ENCODE results near the gene ZNF33B.

Gene ZNF33B

DNA sequence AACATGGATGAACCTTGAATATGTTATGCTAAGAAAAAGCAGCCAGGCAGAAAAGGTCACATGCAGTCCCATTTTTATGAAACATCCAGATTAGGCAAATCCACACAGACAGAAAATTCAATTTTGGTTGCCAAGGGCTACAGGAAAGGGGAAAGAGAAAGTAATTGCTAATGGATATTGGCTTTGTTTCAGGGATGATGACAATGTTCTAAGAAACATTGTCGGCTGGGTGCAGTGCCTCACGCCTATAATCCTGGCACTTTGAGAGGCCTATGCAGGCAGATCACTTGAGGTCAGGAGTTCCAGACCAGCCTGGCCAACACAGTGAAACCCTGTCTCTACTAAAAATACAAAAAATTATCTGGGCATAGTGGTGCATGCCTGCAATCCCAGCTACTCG, 23.0 kb downstream of the ZNF33B start:
- Histone ChIP-seq H3K9me3 (ENCODE audit: control insufficient read depth, insufficient read depth, low read length) (no peaks in the 10 kb centered on the region), H3K4me1 (ENCODE audit: control insufficient read depth, insufficient read depth, low read length) (no peaks in the 10 kb centered on the region; the same call in 1 of the 2 replicates), H3K27me3 (ENCODE audit: control insufficient read depth, insufficient read depth, low read length) (no peaks in the 10 kb centered on the region), H3K36me3 (ENCODE audit: control insufficient read depth, insufficient read depth, low read length) (no peaks in the 10 kb centered on the region), H3K27ac (ENCODE audit: low read length) (no peak overlapping the region), H3K4me3 (ENCODE audit: low read length) (no peak overlapping the region)
- DNase-seq (ENCODE audit: low read depth, low spot score), result no peak
- WGBS (ENCODE audit: insufficient coverage, insufficient read length), result no CpG with 5 or more reads among the region's 3 CpGs

GRCh38 chr10:42609872-42610271, 28.5 kb downstream of the ZNF33B start:
- Histone ChIP-seq H3K4me1 (ENCODE audit: control insufficient read depth, insufficient read depth, low read length) (no peaks in the 10 kb centered on the region; the same call in 1 of the 2 replicates), H3K4me3 (ENCODE audit: low read length) (no peak overlapping the region), H3K36me3 (ENCODE audit: control insufficient read depth, insufficient read depth, low read length) (no peaks in the 10 kb centered on the region), H3K9me3 (ENCODE audit: control insufficient read depth, insufficient read depth, low read length) (no peaks in the 10 kb centered on the region), H3K27ac (ENCODE audit: low read length) (no peak overlapping the region), H3K27me3 (ENCODE audit: control insufficient read depth, insufficient read depth, low read length) (no peaks in the 10 kb centered on the region)
- no peak for DNase-seq (ENCODE audit: low read depth, low spot score)
- no CpG with 5 or more reads among the region's 1 CpG for WGBS (ENCODE audit: insufficient coverage, insufficient read length)

DNA sequence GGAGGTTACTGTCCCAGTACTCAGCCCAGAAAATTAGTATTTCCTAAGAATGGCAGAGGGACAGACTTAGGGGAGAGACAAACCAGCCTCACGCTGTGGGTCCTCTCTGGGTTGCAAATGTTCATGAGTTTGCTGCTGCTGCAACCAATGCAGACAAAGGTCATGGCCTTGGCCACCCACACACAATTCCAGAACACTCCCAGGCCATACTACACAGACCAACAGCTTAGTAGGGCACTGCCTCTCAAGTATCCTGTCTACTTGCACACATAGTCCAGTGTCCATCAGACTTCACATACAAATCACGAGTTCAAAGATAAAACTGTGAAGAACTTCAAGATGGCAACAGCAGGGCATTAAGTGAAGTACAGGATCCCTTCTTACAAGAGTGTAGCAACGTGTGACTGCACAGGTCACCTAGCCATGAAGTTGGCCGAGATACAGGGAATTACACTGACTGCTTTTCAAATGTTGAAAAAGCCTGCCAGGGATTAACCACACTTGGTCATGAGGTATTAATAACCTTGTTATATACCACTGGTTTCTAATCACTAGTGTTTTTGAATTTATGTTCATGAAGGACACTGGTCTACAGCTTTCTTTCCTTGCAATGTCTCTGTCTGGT, 40.0 kb downstream of the ZNF33B start:
- no peaks in the 10 kb centered on the region for H3K9me3 ChIP-seq (ENCODE audit: control insufficient read depth, insufficient read depth, low read length)
- no peaks in the 10 kb centered on the region for H3K4me1 ChIP-seq (ENCODE audit: control insufficient read depth, insufficient read depth, low read length)
- H3K36me3 ChIP-seq (ENCODE audit: control insufficient read depth, insufficient read depth, low read length), result peaks cover 4% of the 10 kb centered on the region; the same call in 1 of the 2 replicates
- no peaks in the 10 kb centered on the region for H3K27me3 ChIP-seq (ENCODE audit: control insufficient read depth, insufficient read depth, low read length)
- DNase-seq (ENCODE audit: low read depth, low spot score), result no peak
- no CpG with 5 or more reads among the region's 4 CpGs for WGBS (ENCODE audit: insufficient coverage, insufficient read length)
- H3K27ac ChIP-seq (ENCODE audit: low read length), result no peak overlapping the region
- H3K4me3 ChIP-seq (ENCODE audit: low read length), result no peak overlapping the region

DNA sequence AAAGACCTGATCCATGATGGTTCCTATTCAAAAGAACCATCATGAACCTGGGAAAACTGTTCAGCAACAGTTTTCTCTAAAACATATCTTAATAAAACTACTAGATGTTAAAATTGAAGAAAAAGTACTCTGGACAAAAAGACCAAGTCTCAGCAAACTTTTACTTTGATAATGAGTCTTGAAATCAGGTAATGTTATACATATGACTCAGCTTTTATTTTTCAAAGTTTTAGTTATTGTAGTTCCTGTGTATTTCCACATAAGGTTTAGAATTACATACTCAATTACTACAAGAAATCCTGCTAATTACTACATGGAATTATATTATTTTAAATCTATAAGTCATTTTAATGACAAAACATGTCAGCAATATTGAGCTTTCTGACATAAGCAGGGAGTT, 42.2 kb downstream of the ZNF33B start:
- Histone ChIP-seq H3K4me3 (ENCODE audit: low read length) (no peak overlapping the region), H3K4me1 (ENCODE audit: control insufficient read depth, insufficient read depth, low read length) (no peaks in the 10 kb centered on the region), H3K27ac (ENCODE audit: low read length) (no peak overlapping the region), H3K27me3 (ENCODE audit: control insufficient read depth, insufficient read depth, low read length) (no peaks in the 10 kb centered on the region), H3K9me3 (ENCODE audit: control insufficient read depth, insufficient read depth, low read length) (0 out of 2 replicates have a peak, but pooled peaks cover 1% of the 10 kb centered on the region), H3K36me3 (ENCODE audit: control insufficient read depth, insufficient read depth, low read length) (peaks cover 7% of the 10 kb centered on the region; the same call in 1 of the 2 replicates)
- no peak for DNase-seq (ENCODE audit: low read depth, low spot score)

DNA sequence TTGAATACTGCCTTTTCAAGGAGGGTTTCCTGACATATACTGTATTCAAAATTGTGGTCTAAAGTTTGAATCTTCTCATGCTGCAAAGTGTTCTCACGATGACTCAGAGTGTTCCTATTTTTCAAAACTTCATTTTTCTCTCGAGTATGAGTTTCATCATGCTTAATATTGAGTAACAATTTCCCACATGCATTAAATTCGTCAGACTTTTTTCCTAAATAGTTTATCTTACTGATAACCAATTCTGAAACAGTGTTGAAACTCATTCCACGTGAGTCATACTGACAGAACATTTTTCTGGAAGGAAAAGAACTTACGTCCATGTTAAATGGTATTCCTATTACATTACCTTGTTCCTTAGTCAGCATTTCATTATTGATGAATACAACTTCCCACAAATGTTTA, 44.1 kb downstream of the ZNF33B start:
- H3K9me3 ChIP-seq (ENCODE audit: control insufficient read depth, insufficient read depth, low read length), result peaks cover 1% of the 10 kb centered on the region; the same call in 1 of the 2 replicates
- H3K4me3 ChIP-seq (ENCODE audit: low read length), result no peak overlapping the region
- H3K4me1 ChIP-seq (ENCODE audit: control insufficient read depth, insufficient read depth, low read length), result no peaks in the 10 kb centered on the region
- no peaks in the 10 kb centered on the region for H3K27me3 ChIP-seq (ENCODE audit: control insufficient read depth, insufficient read depth, low read length)
- H3K27ac ChIP-seq (ENCODE audit: low read length), result no peak overlapping the region
- H3K36me3 ChIP-seq (ENCODE audit: control insufficient read depth, insufficient read depth, low read length), result peaks cover 7% of the 10 kb centered on the region; the same call in 1 of the 2 replicates
- WGBS (ENCODE audit: insufficient coverage, insufficient read length), result no CpG with 5 or more reads among the region's 5 CpGs
- DNase-seq (ENCODE audit: low read depth, low spot score), result no peak

- WGBS (ENCODE audit: insufficient coverage, insufficient read length), result no CpG with 5 or more reads among the region's 1 CpG
- Histone ChIP-seq H3K27me3 (ENCODE audit: control insufficient read depth, insufficient read depth, low read length) (no peaks in the 10 kb centered on the region), H3K9me3 (ENCODE audit: control insufficient read depth, insufficient read depth, low read length) (peaks cover 1% of the 10 kb centered on the region; the same call in 1 of the 2 replicates), H3K27ac (ENCODE audit: low read length) (no peak overlapping the region), H3K4me1 (ENCODE audit: control insufficient read depth, insufficient read depth, low read length) (no peaks in the 10 kb centered on the region), H3K36me3 (ENCODE audit: control insufficient read depth, insufficient read depth, low read length) (peaks cover 7% of the 10 kb centered on the region; the same call in 1 of the 2 replicates), H3K4me3 (ENCODE audit: low read length) (no peak overlapping the region)
- DNase-seq (ENCODE audit: low read depth, low spot score), result no peak
Measured at GRCh38 chr10:42593284-42593683, 45.1 kb downstream of the ZNF33B start.

DNA sequence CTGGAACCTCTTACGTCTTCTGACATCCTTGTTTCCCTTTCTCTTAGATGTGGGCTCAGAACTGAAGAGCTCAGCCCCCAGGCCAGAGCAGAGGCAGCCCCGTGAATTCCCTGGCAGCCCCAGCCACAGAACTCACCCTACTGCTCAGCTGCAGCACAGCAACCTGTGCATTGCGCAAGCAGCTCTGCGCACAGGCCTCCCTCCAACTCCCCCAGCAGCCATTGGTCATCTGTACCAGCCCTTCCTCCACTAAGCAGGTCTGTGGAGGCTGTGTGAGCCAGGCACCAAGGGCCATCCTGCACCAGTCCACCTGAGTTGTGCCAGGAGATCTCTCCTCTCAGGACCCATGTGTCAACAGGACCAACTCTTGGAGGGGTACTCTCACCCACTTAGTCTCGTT, 54.5 kb downstream of the ZNF33B start:
- no CpG with 5 or more reads among the region's 5 CpGs for WGBS (ENCODE audit: insufficient coverage, insufficient read length)
- no peak for DNase-seq (ENCODE audit: low read depth, low spot score)
- no peaks in the 10 kb centered on the region for H3K36me3 ChIP-seq (ENCODE audit: control insufficient read depth, insufficient read depth, low read length)
- H3K27ac ChIP-seq (ENCODE audit: low read length), result no peak overlapping the region
- no peak overlapping the region for H3K4me3 ChIP-seq (ENCODE audit: low read length)
- H3K9me3 ChIP-seq (ENCODE audit: control insufficient read depth, insufficient read depth, low read length), result no peaks in the 10 kb centered on the region
- no peaks in the 10 kb centered on the region for H3K4me1 ChIP-seq (ENCODE audit: control insufficient read depth, insufficient read depth, low read length)
- no peaks in the 10 kb centered on the region for H3K27me3 ChIP-seq (ENCODE audit: control insufficient read depth, insufficient read depth, low read length)

GRCh38 chr10:42578019-42578418, 60.4 kb downstream of the ZNF33B start:
- Histone ChIP-seq H3K9me3 (ENCODE audit: control insufficient read depth, insufficient read depth, low read length) (peaks cover 1% of the 10 kb centered on the region; the same call in 1 of the 2 replicates), H3K27ac (ENCODE audit: low read length) (no peak overlapping the region), H3K4me3 (ENCODE audit: low read length) (no peak overlapping the region), H3K36me3 (ENCODE audit: control insufficient read depth, insufficient read depth, low read length) (no peaks in the 10 kb centered on the region), H3K4me1 (ENCODE audit: control insufficient read depth, insufficient read depth, low read length) (no peaks in the 10 kb centered on the region), H3K27me3 (ENCODE audit: control insufficient read depth, insufficient read depth, low read length) (no peaks in the 10 kb centered on the region)
- no peak for DNase-seq (ENCODE audit: low read depth, low spot score)
- WGBS (ENCODE audit: insufficient coverage, insufficient read length), result no CpG with 5 or more reads among the region's 7 CpGs

DNA sequence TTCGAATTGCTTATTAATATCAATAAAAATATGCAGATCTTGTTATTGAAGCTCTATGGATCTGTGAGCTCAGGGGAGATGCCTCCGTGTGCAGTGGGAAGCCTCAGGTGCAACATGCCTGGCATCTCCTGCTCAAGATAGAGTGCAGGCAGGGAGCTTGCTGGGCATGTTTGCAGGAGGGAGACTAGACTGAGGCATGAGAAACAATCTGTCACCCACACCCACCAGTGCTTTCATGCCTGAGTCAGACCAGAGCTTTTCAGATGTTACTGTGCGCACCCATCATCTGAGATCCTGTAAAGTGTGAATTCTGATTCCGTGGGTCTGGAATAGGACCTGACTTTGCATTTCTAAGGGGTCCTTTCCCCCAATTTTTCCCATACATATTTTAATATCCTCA, 62.0 kb downstream of the ZNF33B start:
- H3K4me3 ChIP-seq (ENCODE audit: low read length), result no peak overlapping the region
- WGBS (ENCODE audit: insufficient coverage, insufficient read length), result no CpG with 5 or more reads among the region's 4 CpGs
- H3K27me3 ChIP-seq (ENCODE audit: control insufficient read depth, insufficient read depth, low read length), result no peaks in the 10 kb centered on the region
- H3K4me1 ChIP-seq (ENCODE audit: control insufficient read depth, insufficient read depth, low read length), result no peaks in the 10 kb centered on the region
- DNase-seq (ENCODE audit: low read depth, low spot score), result no peak
- H3K9me3 ChIP-seq (ENCODE audit: control insufficient read depth, insufficient read depth, low read length), result peaks cover 1% of the 10 kb centered on the region; the same call in 1 of the 2 replicates
- H3K36me3 ChIP-seq (ENCODE audit: control insufficient read depth, insufficient read depth, low read length), result no peaks in the 10 kb centered on the region
- no peak overlapping the region for H3K27ac ChIP-seq (ENCODE audit: low read length)

- Histone ChIP-seq H3K36me3 (ENCODE audit: control insufficient read depth, insufficient read depth, low read length) (no peaks in the 10 kb centered on the region), H3K9me3 (ENCODE audit: control insufficient read depth, insufficient read depth, low read length) (peaks cover 3% of the 10 kb centered on the region)
- DNase-seq (ENCODE audit: low read depth, low spot score), result no peak
Measured at GRCh38 chr10:42574336-42574735, 64.0 kb downstream of the ZNF33B start.

GRCh38 chr10:42556931-42557330, 81.4 kb downstream of the ZNF33B start:
- Histone ChIP-seq H3K4me1 (ENCODE audit: control insufficient read depth, insufficient read depth, low read length) (peaks cover 1% of the 10 kb centered on the region), H3K9me3 (ENCODE audit: control insufficient read depth, insufficient read depth, low read length) (no peaks in the 10 kb centered on the region)
- WGBS (ENCODE audit: insufficient coverage, insufficient read length), result no CpG with 5 or more reads among the region's 5 CpGs

More at GRCh38 chr10:42574336-42574735, 64.0 kb downstream of the ZNF33B start:
- no peaks in the 10 kb centered on the region for H3K4me1 ChIP-seq (ENCODE audit: control insufficient read depth, insufficient read depth, low read length)
- H3K27ac ChIP-seq (ENCODE audit: low read length), result no peak overlapping the region
- no CpG with 5 or more reads among the region's 5 CpGs for WGBS (ENCODE audit: insufficient coverage, insufficient read length)
- no peaks in the 10 kb centered on the region for H3K27me3 ChIP-seq (ENCODE audit: control insufficient read depth, insufficient read depth, low read length)
- no peak overlapping the region for H3K4me3 ChIP-seq (ENCODE audit: low read length)

More at GRCh38 chr10:42556931-42557330, 81.4 kb downstream of the ZNF33B start:
- Histone ChIP-seq H3K27me3 (ENCODE audit: control insufficient read depth, insufficient read depth, low read length) (no peaks in the 10 kb centered on the region), H3K27ac (ENCODE audit: low read length) (no peak overlapping the region), H3K4me3 (ENCODE audit: low read length) (no peak overlapping the region), H3K36me3 (ENCODE audit: control insufficient read depth, insufficient read depth, low read length) (no peaks in the 10 kb centered on the region)
- no peak for DNase-seq (ENCODE audit: low read depth, low spot score)
